Measurements from ENCODE around the gene MAMLD1.

DNA sequence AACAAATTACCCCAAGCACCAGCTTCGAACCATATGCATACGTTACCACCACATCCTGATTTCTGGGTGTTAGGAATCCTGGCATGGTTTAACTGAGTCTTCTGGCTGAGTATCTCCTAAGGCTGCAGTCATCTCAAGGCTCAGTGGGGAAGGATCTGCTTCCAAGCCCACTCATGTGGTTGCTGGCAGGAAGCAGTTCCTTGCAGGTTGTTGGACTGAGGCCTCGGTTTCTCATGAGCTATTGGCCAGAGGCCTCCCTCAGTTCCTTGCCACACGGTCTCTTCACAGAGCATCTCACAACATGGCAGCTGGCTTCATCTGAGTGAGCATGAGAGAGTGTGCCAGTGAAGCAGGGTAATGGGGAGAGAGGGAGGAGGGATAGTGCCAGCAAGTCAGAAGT is 109.2 kb downstream of the MAMLD1 start:
- no peak for TF ChIP-seq POLR2AphosphoS5 (IDR thresholded peaks at IDR 0.05)
- TF ChIP-seq, protein P1, sequence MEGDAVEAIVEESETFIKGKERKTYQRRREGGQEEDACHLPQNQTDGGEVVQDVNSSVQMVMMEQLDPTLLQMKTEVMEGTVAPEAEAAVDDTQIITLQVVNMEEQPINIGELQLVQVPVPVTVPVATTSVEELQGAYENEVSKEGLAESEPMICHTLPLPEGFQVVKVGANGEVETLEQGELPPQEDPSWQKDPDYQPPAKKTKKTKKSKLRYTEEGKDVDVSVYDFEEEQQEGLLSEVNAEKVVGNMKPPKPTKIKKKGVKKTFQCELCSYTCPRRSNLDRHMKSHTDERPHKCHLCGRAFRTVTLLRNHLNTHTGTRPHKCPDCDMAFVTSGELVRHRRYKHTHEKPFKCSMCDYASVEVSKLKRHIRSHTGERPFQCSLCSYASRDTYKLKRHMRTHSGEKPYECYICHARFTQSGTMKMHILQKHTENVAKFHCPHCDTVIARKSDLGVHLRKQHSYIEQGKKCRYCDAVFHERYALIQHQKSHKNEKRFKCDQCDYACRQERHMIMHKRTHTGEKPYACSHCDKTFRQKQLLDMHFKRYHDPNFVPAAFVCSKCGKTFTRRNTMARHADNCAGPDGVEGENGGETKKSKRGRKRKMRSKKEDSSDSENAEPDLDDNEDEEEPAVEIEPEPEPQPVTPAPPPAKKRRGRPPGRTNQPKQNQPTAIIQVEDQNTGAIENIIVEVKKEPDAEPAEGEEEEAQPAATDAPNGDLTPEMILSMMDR (IDR thresholded peaks at IDR 0.05) = no peak
- no peak for TF ChIP-seq POLR2A (IDR thresholded peaks at IDR 0.05)
- TF ChIP-seq EP300 (IDR thresholded peaks at IDR 0.05) = no peak

Measured in gastroesophageal sphincter (tissue), 3 donors.